HG03571 (cell line): Measurements from ENCODE around the gene MAPK10.

Source experiments
- ATAC-seq: cut with Tn5 transposase; IDR thresholded peaks from one replicate; pipeline ENCODE4 v1.9.1; 2021; ENCODE audit not compliant: unreplicated experiment

Gene MAPK10

DNA sequence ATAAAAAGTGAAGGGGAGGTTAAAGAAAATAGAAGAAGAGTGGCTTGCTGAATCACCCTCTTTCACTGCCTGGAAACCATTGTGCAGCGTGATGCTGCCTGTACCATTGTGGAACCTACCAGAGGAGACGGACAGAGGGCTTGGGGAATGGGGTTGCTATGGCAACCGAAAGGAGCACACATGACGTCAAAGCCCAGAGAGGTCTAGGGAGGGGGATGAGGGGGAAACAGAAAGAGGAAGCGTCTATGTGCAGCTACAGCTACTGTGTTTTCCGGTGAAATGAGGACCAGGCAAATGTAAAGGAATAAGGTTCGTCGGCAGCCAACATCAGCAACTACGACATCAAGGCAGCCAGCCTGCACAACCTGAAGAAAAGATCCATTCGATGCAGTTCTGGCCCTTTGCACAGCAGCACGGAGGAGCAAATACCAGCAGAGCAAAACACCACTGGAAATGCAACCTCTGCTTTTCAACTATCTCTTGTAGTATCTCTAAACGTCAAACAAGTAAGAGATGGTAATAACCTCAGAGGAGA is at the start of gene MAPK10:
MAPK10 (minus strand) TSS at position 110 of the 535 bp plus-strand sequence.
- peak; percentile 96 for ATAC-seq

GRCh38 chr4:86403575-86403974 is 43.7 kb upstream of the MAPK10 start:
- ATAC-seq = no peak

DNA sequence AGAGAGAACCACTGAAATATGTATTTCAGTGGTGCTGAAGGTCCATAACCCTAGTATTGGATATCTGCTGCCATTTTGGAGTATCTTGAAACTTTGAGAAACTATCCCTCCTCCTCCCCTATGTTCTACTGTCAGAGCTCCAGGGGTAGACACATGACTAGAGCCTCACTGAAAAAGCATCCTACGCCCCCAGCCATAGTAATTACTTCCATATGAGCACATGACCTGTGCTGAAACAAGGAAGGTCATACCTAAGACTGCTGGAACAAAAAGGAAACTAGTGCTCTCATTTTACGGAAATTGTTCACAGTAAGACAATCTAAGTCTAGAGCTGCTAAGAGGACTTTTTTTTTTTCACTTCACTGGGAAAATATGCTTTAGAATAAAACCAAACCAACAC is 42.0 kb upstream of the MAPK10 start:
- no peak for ATAC-seq

- ATAC-seq = no peak
These were observed 40.4 kb upstream of the MAPK10 start for GRCh38 chr4:86400216-86400615.

- no peak for ATAC-seq
These were observed 38.3 kb upstream of the MAPK10 start for GRCh38 chr4:86398187-86398586.

DNA sequence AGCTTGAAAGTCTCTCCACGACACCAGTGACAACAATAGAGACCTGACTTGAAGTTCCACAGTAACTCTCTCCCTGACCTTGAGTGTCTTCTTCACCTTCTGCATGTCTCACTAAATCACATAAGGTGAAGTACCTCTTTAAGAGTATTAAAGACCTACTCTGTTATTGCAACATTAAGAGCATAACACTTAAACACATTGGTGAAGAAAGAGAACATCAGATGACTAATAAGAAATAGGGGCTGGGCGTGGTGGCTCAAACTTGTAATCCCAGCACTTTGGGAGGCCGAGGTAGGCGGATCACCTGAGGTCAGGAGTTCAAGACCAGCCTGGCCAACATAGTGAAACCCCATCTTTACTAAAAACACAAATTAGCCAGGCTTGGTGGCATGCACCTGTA is 33.9 kb upstream of the MAPK10 start:
- no peak for ATAC-seq

- ATAC-seq = no peak
These were observed 29.8 kb upstream of the MAPK10 start for GRCh38 chr4:86389664-86390063.

DNA sequence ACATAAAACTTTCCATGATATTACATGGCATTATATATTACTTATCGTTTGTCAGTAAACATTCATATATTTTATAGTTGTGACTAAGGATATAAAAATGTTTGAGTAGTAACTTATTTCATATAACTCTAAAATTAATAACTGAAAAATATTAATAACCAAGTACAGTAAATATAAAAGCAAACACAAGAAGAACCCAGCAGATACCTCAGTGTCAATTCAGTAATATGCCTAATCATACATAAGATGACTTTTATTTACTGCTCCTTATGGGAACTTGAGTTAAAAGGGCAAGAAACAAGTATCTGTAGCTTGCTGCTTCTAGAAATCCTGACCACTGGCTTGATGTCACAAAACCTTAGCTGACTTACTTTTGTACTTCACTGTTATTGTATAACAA is 28.4 kb upstream of the MAPK10 start:
- ATAC-seq = no peak

GRCh38 chr4:86386817-86387415 is 27.1 kb upstream of the MAPK10 start:
- ATAC-seq = no peak

DNA sequence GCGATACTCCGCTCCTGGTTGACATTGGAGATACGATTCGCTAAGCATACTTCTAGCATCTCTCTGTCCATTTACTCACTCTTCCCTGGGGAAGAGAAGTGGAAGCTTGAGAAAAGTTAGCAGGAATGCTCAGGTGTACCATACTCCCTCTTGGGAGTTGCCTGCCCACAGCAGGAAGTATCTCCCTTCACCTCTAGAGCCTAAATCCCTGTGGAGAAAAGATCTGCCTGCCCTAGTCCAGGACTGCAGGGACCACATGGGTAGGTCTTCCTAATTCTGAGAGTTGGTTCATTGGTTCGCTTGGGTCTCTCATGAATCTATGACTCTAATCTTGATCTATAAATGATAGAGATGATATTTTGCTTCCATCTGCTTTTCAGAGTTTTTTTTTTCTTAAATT is 26.3 kb upstream of the MAPK10 start:
- no peak for ATAC-seq

GRCh38 chr4:86381431-86381830 is 21.6 kb upstream of the MAPK10 start:
- ATAC-seq = no peak

GRCh38 chr4:86380181-86380724 is 20.4 kb upstream of the MAPK10 start:
- no peak for ATAC-seq

DNA sequence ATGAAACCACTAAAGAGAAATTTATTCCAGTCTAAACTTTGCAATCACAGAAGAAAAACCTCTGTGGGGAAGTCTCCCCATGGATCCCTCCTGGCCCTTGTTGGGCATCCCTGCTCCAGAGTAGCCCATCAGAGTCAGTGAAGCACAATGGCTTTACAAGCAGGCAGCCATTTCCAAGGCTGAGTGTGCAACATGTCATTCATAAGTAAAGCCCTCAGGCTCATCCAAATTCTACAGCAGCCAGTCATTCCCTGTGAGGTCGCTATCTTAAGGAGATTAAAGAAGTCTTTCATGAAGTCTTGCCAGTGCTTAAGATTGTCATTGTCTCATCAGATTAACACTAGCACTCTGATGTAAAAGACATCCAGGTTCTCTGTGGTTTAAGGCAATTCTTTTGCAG is 17.0 kb upstream of the MAPK10 start:
- ATAC-seq = no peak

DNA sequence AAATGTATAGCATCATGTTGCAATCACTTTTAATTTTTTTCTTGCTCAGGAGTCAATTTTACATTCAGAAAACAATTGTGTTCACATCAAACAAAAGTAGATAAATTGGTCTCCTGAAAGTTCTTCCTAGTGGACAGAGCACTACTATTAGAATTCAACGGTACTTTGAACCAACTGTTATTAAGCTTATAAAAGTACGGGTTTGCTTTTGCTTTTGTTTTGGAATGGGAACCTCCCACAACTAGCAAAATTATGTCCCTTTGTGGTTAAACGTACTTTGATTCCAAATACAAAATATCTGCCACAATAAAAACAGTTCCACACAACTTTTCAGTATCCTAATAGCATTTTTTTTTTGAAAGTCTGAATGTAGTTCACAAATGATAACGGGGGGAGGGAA is 8.6 kb upstream of the MAPK10 start:
- no peak for ATAC-seq

GRCh38 chr4:86367577-86367976 is 7.7 kb upstream of the MAPK10 start:
- ATAC-seq = no peak

- ATAC-seq = no peak
These were observed 7.1 kb upstream of the MAPK10 start for GRCh38 chr4:86366920-86367319.

DNA sequence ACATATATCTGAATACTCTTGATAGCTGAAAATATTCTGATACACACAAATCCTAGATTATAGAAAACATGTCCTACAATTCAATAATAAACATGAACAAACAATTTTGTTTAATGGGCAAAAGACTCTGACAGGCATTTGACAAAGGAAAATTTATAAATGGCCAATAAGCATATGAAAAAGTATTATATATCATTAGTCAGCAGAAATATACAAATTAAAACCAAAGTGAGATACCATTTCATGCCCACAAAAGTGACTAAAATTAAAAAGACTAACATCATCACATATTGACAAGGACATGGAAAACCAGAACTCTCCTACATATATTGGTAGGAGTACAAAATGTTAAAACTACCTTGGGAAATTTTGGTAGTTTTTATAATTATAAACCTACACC is 2.7 kb upstream of the MAPK10 start:
- ATAC-seq = no peak

- ATAC-seq = no peak
These were observed 1.6 kb downstream of the MAPK10 start for GRCh38 chr4:86358257-86358656.

DNA sequence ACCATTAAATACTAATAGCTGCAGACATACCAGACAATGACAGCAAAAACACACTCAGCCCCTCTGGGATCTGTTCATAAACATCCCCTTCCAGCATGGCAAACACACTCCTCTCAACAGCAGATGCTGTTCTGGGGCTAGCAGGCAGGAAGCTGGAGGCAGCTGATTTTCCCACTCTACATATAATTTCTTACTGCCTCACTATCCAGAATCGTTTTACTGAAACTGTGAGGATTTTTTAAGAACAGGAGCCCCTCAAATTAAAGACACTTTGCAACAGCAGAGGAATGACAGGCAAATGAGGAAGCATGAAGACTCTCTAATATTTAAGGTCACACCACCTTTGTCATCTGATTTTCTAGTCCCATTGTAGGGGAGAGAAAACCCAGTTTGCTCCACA is 2.2 kb downstream of the MAPK10 start:
- no peak for ATAC-seq

- ATAC-seq = no peak
These were observed 3.2 kb downstream of the MAPK10 start for GRCh38 chr4:86356425-86357210.

- no peak for ATAC-seq
These were observed 5.5 kb downstream of the MAPK10 start for GRCh38 chr4:86354390-86354789.

DNA sequence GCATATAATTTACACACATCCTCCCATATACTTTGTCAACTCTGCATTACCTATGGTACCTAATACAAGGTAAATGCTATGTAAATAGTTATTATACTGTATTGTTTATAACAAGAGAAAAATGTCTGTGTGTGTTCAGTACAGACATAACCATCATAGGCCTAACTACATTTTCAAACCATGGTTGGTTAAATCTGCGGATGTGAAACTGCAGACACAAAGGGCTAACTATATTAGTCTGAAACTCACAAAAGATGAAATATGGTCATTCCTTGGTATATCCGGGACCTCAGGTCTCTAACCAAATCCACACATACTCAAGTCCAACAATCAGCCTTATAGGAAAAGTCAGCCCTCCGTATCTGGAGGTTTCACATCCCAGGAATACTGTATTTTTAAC is 13.5 kb downstream of the MAPK10 start:
- no peak for ATAC-seq
